GM12892 (cell line): ENCODE data around the gene TREM2.

Experiments used
- POLR2A ChIP-seq: IDR thresholded peaks from 2 replicates; pipeline ENCODE4 v1.6.1; 2011; ENCODE audit warnings: low read depth, low read length, control low read depth
- POLR2AphosphoS5 ChIP-seq: IDR thresholded peaks from 2 replicates; pipeline ENCODE4 v1.6.1; 2011; ENCODE audit warnings: low read depth, low read length, control low read depth

GRCh38 chr6:41171908-41172307 lies 9.0 kb upstream of the TREM2 start:
- TF ChIP-seq POLR2AphosphoS5: no peak
- no peak for TF ChIP-seq POLR2A
